Measurements from ENCODE around the gene TMLHE. TPM values are rescaled to one million over a fixed set of nuclear protein-coding genes. Genes with fewer than 3 reads are reported as not detected.

TMLHE gene
- total and polyA plus RNA-seq, 2 of the 13 experiments (the other 11 are each of a cell fraction or from before 2014, with no cell fraction given) = 12.5 to 14.2 TPM

GRCh38 chrX:155612312-155613224 lies at the start of gene TMLHE, which contains the start of gene SPRY3 (continued):
- TF ChIP-seq ZNF407 (CRISPR knock-in tag; IDR thresholded peaks at IDR 0.05; ENCODE audit: not compliant biosample characterization) (peak; percentile 59), JUN (CRISPR knock-in tag; IDR thresholded peaks at IDR 0.05) (no peak), SMAD3 (CRISPR knock-in tag; IDR thresholded peaks at IDR 0.05) (peak; percentile 68; the same call in 1 of the 2 replicates), MAX (IDR thresholded peaks at IDR 0.05) (peak; percentile 14), MAFK (conservative IDR thresholded peaks at IDR 0.05 in 1 of 2, IDR thresholded peaks at IDR 0.05 in 1 of 2; ENCODE audit: low read length in 2 of 2) (no peak), XRCC5 (optimal IDR thresholded peaks at IDR 0.05; ENCODE audit: low read length) (no peak), SKIL (CRISPR knock-in tag; IDR thresholded peaks at IDR 0.05; ENCODE audit: borderline replicate concordance) (no peak), ZNF331 (CRISPR knock-in tag; IDR thresholded peaks at IDR 0.05) (no peak), KAT2B (IDR thresholded peaks at IDR 0.05; ENCODE audit: borderline replicate concordance, low read depth, low read length) (no peak), GZF1 (CRISPR knock-in tag; IDR thresholded peaks at IDR 0.05) (no peak), ISX (CRISPR knock-in tag; conservative IDR thresholded peaks at IDR 0.05) (no peak), ZNF674 (CRISPR knock-in tag; IDR thresholded peaks at IDR 0.05; ENCODE audit: low read depth) (no peak), ZGPAT (CRISPR knock-in tag; IDR thresholded peaks at IDR 0.05) (peak; percentile 47; the same call in 1 of the 2 replicates), ZBTB20 (CRISPR knock-in tag; IDR thresholded peaks at IDR 0.05; ENCODE audit: borderline replicate concordance, low read depth) (peak; percentile 20; the same call in 1 of the 2 replicates)
